ENCODE results near the gene TBCCD1.
"Not testable (repeated sequence)": the region's sequence is repeated elsewhere in the genome, so short reads cannot be mapped to it uniquely, and the experiment has no call there.

TBCCD1 gene

DNA sequence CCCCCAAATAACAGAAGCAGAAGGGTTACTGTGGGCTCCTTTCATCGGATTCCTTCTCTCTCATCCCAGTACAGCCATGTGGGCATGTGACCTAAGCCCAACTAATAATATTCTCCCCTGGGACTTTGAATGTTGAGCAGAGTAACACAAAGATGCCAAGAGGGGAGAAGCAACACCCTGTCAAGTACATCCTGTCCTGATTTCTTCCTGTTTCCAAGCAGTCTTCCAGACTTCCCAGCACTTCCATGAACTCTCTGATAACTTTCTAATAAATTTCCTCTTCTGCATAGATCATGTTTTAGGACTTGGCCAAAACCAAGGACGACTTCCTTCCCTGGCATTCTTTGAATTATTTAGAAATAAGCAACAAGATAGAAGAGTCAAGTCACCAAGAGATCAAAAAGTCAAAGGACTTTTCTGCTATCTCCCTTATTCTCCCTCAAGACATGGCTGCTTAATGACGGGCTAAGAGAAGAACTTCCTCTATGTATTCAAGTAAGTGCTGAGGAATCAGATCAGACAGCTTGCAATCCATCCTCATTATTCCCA lies 60.9 kb downstream of the TBCCD1 start:
- no peak for DNase-seq (ENCODE audit: low read depth)
- H3K4me3 ChIP-seq (ENCODE audit: low read depth, low read length): no peak overlapping the region

DNA sequence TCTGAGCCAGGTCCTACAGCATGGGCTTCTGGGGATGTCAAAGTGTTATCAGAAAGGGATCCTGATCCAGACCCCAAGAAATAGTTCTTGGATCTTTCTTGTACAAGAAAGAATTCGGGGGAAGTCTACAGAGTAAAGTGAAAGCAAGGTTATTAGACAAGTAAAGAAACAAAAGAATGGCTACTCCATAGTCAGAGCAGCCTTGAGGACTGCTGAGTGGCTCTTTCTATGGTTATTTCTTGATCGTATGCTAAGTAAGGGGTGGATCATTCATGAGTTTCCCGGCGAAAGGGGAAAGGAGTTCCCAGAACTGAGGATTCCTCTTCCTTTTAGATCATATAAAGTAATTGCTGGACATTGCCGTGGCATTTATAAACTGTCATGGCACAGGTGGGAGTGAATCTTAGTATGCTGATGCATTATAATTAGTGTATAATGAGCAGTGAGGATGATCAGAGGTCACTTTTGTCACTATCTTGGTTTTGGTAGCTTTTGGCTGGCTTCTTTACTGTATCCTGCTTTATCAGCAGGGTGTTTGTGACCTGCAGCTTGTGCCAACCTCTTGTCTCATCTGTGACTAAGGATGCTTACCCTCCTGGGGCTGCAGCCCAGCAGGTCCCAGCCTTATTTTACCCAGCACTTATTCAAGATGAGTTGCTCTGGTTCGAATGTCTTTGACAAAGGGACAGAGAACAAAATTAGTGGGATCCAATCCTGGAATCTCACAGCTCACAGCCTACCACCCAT lies 64.0 kb downstream of the TBCCD1 start:
- no peak overlapping the region for H3K4me3 ChIP-seq (ENCODE audit: low read depth, low read length)
- no peak for DNase-seq (ENCODE audit: low read depth)

DNA sequence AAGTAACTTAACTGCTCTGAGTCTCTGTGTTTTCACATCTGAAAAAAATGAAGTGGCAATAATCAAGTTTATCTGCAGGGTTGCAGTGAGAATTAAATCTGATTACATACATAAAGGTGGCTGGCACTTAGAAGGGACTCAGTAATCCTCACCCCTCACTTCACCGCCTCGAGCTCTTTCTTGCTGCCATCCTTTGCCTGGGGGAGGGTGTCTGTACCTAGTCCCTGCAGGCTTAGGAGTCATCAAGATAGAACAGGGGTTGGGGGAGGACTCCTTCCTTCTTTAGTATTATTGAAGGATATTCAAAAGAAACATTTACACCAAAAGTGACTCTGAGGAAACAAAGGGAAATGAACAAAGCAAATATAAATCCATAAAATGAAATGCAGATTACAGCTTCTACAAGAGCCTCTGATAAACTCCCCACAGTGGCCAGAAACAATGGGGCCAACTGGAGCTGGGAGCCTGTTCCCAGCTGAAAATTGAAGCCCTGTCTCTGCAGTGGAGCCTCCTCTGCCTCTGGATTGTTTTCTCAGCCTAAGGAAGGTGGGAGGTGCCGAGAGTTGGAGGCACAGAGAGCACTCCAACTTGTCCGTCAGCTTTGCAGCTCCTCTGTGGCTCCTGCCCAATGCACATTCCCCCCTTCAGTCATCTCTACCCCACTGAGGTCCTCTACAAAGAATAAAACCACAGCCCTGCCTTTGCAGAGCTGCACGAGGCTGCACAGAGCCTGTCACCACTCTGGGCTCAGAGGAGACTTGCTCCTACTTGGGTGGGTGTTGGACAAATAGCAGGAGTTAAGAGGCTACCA lies 64.8 kb downstream of the TBCCD1 start:
- no peak overlapping the region for H3K4me3 ChIP-seq (ENCODE audit: low read depth, low read length)
- DNase-seq (ENCODE audit: low read depth): no peak

DNA sequence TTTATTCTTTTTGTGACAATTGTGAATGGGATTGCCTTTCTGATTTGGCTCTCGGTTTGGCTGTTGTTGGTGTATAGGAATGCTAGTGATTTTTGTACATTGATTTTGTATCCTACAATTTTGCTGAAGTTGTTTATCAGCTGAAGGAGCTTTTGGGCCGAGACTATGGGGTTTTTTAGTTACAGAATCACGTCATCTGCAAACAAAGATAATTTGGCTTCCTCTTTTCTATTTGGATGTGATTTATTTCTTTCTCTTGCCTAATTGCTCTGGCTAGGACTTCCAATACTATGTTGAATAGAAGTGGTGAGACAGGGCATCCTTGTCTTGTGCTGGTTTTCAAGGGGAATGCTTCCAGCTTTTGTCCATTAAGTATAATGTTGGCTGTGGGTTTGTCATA lies 67.2 kb downstream of the TBCCD1 start:
- not testable (repeated sequence) for H3K4me3 ChIP-seq (ENCODE audit: low read depth, low read length); DNase-seq (ENCODE audit: low read depth)

DNA sequence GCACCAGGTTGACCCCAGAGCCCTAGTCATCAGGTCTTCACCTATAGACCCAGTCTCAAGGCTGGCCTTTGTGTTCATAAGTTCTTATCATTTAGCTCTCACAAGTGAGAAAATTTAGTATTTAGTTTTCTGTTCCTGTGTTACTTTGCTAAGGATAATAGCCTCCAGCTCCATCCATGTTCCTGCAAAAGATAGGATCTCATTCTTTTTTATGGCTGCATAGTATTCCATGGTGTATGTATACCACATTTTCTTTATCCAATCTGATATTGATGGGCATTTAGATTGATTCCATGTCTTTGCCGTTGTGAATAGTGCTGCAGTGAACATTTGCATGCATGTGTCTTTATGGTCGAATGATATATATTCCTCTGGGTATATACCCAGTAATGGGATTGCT lies 69.1 kb downstream of the TBCCD1 start:
- DNase-seq (ENCODE audit: low read depth); H3K4me3 ChIP-seq (ENCODE audit: low read depth, low read length): not testable (repeated sequence)

DNA sequence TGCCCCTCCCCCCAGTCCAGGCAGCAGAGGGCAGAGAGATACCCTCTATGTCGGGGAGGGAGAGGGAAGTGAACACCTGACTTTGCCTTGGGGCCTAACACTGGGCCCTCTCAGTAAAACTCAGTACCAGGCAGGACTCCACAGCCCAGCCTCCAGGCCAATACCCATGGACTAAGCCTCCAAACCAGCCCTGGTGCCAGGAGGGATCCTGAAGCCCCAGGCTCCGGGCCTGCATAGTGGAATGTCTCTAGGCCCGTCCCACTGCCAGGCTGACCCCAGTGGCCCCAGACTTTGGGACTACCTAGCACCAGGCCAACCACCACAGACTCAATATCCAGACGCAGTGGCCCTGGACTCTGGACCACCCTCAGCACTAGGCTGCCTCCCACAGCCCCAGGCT lies 69.5 kb downstream of the TBCCD1 start:
- H3K4me3 ChIP-seq (ENCODE audit: low read depth, low read length): no peak overlapping the region

DNA sequence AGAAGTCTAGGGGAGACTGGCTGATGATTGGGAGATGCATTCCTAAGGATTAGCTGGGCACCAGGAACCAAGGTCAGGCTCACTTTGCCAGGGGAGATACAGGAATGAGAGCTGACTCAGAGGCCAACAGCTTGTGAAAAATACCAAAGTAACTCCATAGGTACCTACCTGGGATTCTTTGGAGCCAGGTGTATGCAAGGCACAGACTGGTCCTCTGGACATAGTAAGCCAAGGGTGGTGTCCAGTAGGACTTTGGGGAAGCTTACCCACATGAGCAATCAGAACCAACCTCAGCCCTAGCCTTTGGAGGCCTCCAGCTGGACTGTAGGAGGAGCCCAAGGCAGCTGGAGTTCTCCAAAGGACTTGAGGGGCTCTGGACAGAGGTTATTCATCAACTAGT lies 70.5 kb downstream of the TBCCD1 start:
- H3K4me3 ChIP-seq (ENCODE audit: low read depth, low read length): no peak overlapping the region
- no peak for DNase-seq (ENCODE audit: low read depth)

More for the DNA sequence above, 69.5 kb downstream of the TBCCD1 start:
- DNase-seq (ENCODE audit: low read depth): no peak
